HL-60/S4 treated with phorbol 12-myristate 13-acetate at 8.2 ng/mL for 4 days and 3 days (cell line): ENCODE data around the gene ATG7.
"Not testable (repeated sequence)": the region's sequence is repeated elsewhere in the genome, so short reads cannot be mapped to it uniquely, and the experiment has no call there.

Source experiments
- in situ Hi-C: fragments of 300-500 bp; cut with MboI; formaldehyde crosslinking; loops from 2 replicates; pipeline ENCODE4 v1.15.0; 2022; ENCODE audit warnings: low sequenced_read_pairs

ATG7 gene

GRCh38 chr3:11250902-11251806 is 21.0 kb upstream of the ATG7 start:
- in situ Hi-C loops: no loop called here

- in situ Hi-C loops: no loop called here
Measured at GRCh38 chr3:11251807-11252176, 20.4 kb upstream of the ATG7 start.

GRCh38 chr3:11254876-11255275 is 17.3 kb upstream of the ATG7 start:
- in situ Hi-C loops: no loop called here

GRCh38 chr3:11255537-11255936 is 16.7 kb upstream of the ATG7 start:
- in situ Hi-C loops: not testable (repeated sequence)

- in situ Hi-C loops: no loop called here
Measured at GRCh38 chr3:11258958-11259357, 13.2 kb upstream of the ATG7 start.

- in situ Hi-C loops: no loop called here
Measured at GRCh38 chr3:11260460-11260859, 11.7 kb upstream of the ATG7 start.

- in situ Hi-C loops: no loop called here
Measured at GRCh38 chr3:11269007-11269406, 3.2 kb upstream of the ATG7 start.

- in situ Hi-C loops: no loop called here
Measured at GRCh38 chr3:11272906-11273574, 843 bp downstream of the ATG7 start.

- in situ Hi-C loops: no loop called here
Measured at GRCh38 chr3:11273891-11274291, 1.7 kb downstream of the ATG7 start.

GRCh38 chr3:11274566-11275142 is 2.5 kb downstream of the ATG7 start:
- in situ Hi-C loops: no loop called here

- in situ Hi-C loops: no loop called here
Measured at GRCh38 chr3:11275926-11276325, 3.7 kb downstream of the ATG7 start.

- in situ Hi-C loops: no loop called here
Measured at GRCh38 chr3:11276901-11277300, 4.7 kb downstream of the ATG7 start.

- in situ Hi-C loops: no loop called here
Measured at GRCh38 chr3:11282250-11283138, 10.3 kb downstream of the ATG7 start.

- in situ Hi-C loops: no loop called here
Measured at GRCh38 chr3:11283139-11283475, 10.9 kb downstream of the ATG7 start.

- in situ Hi-C loops: no loop called here
Measured at GRCh38 chr3:11284011-11284410, 11.8 kb downstream of the ATG7 start.

- in situ Hi-C loops: no loop called here
Measured at GRCh38 chr3:11285471-11285870, 13.3 kb downstream of the ATG7 start.

- in situ Hi-C loops: no loop called here
Measured at GRCh38 chr3:11287404-11287803, 15.2 kb downstream of the ATG7 start.

- in situ Hi-C loops: no loop called here
Measured at GRCh38 chr3:11288021-11288491, 15.9 kb downstream of the ATG7 start.

GRCh38 chr3:11288786-11289637 is 16.8 kb downstream of the ATG7 start:
- in situ Hi-C loops: no loop called here

GRCh38 chr3:11289864-11290263 is 17.7 kb downstream of the ATG7 start:
- in situ Hi-C loops: no loop called here
